GM19351 (cell line): ENCODE data around the gene C5.

ENCODE experiments used
- ATAC-seq: cut with Tn5 transposase; IDR thresholded peaks from one replicate; pipeline ENCODE4 v1.9.1; 2021; ENCODE audit warnings: mild to moderate bottlenecking, moderate library complexity; ENCODE audit not compliant: unreplicated experiment

C5 gene

GRCh38 chr9:120914396-120914795 lies 135.7 kb downstream of the C5 start:
- ATAC-seq = no peak

DNA sequence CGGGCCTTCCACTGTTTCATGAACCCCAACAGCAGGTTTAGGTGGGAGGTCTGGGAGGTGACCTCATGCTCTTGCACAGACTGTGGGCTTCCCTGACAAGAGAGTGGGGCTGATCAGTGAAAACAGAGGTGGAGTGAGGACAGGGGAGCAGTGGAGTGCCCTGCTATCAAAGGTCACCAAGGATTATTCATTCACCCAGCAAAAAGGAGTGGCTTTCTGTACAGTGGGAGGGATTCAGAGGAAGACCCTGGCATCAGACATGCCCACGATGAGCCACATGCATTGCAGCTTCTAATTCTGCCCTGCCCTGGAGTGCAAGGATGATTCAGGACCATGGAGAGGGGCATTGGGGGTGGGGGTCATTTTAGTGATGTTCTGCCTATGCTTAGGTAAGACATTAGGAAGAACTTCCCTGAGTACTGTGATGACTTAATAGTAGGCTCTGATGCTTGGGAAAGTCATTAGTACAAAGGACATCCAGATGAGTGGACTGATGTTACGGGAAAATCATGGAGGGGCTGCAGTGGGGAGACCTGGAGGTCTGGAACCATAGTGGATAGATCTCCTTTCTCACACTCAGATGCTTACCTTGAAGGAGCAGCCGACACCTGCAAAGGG lies 136.3 kb downstream of the C5 start:
- ATAC-seq = no peak

DNA sequence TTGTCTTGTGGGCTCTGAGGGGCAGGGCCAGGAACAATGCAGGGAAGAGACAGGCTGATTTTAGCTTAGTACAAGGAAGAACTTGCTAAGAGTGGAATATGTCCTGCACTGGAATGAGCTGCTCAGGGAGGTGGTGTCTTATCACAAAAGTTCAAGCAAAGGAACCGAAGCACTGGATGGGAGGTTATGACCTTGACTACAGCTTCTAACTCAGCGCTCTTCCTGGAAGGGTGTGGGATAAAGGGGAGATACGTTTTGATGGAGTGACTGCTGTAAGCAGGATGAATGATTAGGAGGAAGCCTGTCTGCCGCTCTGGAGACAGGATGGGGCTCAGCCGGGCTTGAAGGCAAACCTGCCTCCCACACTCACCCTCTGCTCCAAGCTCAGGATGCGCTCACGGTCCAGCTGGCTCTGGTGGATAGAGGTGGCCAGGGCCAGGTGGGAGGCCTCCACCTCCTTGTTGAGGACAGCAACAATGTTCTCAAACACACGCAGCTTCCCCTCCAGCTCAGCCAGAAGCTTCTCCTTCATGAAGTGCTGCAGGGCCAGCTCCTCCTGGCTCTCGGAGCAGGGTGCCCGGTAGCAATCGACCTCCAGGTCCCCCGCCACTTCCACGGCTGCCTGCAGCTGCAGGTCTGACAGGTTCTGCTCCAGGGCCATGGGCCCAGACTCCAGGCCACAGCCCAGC lies 137.0 kb downstream of the C5 start:
- ATAC-seq = no peak

GRCh38 chr9:120911295-120911837 lies 138.7 kb downstream of the C5 start:
- ATAC-seq = no peak

DNA sequence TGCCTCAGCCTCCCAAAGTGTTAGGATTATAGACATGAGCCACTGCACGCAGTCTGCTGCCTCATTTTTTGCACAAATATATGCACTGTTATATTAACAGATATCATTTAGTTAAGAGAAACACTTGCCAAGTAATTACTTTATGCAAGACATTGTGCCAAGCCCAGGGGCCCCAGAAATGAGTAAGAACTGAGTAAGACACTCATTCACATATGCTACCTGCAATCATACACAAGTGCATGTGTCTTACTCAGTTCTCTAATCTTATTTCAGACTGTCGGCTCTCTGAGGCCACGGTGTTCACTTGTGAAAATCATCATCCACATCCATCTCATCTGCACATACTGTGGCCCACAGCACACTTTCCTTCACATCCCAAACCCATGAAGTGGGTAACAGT lies 139.4 kb downstream of the C5 start:
- no peak for ATAC-seq

DNA sequence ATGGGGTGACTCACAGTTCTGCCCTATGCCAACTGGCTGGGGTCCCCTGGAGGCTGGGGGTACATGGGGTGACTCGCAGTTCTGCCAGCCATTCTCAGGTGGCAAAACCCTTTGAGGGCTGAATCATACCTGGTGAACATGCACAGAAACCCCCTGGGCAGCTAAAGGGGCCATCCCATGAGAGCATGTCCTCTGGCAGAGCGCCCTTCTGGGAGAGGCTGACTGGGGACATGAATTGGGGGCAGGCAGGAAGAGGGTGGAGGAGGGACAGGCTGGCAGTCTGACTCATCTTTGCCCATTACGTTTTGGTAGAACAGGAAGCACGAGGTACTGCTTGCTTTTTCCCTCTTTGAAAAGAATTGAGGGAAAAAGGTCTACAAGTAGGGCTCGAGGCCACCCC lies 140.2 kb downstream of the C5 start:
- ATAC-seq = no peak

DNA sequence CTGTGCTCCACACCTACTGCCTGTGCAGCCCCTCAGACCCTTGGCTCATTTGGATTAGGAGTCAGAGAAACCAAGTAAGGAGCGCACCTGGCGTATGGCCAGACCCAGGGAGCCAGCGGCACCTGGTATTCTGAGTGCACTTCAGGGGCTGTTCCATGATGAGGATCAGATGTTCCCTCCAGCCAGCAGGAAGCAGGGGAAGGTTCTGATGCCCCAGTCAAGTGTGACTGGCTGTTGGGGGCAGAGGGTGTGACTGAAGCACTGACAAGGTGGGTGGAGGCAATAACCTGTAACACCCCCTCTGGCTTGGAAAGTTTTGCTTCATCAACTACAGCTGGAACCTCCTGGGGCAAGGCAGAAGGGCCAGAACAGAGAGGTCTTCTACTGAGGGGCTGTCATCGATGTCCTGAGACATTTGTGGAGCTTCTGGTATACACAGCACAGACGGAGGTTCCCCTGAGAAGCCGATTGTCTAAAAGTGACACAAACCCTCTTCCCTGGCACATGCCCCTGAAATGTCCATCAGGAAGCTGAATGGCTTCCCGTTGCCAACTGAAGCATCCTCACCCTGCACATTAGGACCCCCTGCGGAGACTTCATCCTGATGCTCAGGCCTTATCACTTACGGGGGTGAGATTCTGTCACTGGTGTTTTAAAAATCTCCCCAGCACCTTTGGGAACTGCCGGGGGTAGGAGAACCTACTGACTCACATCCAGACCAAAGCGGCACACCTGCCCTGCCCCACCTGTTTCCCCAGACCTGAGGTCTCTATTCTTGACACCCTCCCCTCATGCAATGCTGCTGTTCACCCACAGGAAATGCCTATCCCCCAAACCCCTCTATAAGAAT lies 144.5 kb downstream of the C5 start:
- no peak for ATAC-seq

DNA sequence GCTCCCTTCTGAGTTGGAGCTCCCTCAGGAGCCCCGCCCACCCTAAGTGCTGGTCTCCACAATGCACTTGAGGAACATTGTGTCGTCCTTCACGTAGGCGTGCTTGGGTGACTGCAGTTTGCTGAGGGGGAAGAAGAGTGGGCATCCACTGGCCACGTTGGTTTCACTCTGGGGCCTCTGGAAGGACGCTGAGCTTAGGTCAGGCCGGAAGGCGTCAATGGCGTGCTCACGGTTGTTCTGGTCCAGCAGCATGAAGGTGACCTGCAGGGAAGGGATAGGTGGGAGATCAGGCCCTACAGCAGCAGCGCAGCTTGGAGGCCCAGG lies 145.1 kb downstream of the C5 start:
- no peak for ATAC-seq

- no peak for ATAC-seq
Observed at GRCh38 chr9:120904061-120904977, 145.8 kb downstream of the C5 start.

DNA sequence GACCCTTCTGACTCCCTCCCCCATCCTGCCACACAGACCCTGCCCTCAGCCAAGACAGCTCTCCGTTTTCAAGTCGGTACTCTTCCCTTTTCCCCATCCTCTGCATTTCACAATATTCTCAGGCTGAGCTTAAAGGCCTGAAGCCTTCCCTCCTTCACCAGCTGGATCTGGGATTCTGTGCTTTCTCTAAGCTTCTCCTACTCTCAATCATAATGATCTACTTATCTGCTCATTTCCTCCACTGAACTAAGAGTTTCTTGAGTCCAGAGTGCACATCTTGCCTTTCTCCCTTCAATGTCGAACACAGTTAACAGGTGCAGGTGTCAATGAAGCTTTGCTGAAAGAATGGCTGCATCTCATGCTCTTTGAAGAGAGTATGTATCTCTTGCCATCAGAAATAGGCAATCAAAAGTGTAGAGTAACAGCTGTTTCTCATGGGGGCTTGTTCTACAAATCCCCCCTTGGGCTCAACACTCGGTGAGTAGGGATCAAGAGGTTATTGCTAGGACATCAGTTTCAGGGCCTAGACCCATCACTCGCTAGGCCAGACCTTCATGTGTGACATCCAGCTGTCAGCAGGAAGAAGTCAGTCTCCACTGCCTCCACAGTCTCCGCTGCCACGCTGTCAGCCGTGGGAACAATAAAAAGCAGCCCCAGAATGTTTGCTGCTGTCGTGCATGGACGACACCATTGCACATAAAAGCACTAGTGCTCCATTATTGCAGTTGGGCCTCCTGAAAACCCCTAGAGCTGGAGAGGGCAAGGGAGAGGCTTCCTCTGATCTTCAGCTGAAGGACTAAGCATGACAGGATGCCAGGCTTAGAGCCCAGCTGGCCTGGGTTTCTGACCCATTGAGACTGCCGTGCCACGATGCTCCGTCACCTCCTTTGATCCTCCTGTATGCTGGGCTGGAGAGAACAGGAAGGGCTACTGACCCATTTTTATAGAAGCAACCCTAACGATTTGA lies 147.2 kb downstream of the C5 start:
- no peak for ATAC-seq
